IPS-11a (cell line): Measurements from ENCODE around the gene IDI2.
A peak's percentile ranks its signal among the peaks of the same experiment; 100 is the strongest.
"Not testable (repeated sequence)": the region's sequence is repeated elsewhere in the genome, so short reads cannot be mapped to it uniquely, and the experiment has no call there.

ENCODE experiments used
- H3K4me3 ChIP-seq: one replicate; pipeline ENCODE4 v1.5.1; 2013; ENCODE audit warnings: low read depth, low read length, control low read depth

The IDI2 gene

DNA sequence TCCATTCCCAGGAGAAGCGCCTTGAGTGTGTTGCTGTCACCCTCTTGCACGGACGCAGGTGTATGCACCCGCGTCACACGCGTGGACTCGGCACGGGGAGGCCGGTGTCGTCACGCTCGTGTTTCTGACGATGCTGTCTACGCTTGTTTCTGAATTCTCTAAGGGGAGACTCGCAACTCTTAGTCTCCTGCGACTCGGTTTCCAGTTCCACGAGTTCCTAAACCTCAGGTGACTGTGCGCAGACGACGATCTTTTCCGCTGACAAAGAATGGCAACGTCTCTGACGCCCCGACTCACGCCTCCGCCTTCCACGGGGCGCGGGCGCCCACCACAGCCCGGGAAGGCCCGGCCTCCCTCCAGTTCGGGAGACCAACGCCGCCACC lies 22.7 kb upstream of the IDI2 start:
- H3K4me3 ChIP-seq, result peak overlapping the region; percentile 93

DNA sequence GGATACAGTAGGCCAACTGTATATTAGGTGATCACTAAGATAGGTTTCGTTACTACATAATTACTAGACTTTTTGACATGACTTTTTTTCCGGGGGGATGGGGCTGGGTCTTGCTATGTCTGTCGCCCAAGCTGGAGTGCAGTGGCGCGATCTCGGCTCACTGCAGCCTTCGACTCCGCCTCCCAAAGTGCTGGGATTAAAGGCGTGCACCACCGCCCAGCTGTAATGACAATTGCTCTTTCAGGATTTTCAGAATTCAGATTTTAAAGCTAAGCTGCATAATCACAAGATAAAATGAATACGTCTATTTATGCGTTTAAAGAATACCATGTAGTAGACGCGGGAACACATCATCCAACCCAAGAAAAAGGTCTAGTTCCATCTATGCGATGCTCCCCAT lies 22.3 kb upstream of the IDI2 start:
- H3K4me3 ChIP-seq, result peak overlapping the region; percentile 93

DNA sequence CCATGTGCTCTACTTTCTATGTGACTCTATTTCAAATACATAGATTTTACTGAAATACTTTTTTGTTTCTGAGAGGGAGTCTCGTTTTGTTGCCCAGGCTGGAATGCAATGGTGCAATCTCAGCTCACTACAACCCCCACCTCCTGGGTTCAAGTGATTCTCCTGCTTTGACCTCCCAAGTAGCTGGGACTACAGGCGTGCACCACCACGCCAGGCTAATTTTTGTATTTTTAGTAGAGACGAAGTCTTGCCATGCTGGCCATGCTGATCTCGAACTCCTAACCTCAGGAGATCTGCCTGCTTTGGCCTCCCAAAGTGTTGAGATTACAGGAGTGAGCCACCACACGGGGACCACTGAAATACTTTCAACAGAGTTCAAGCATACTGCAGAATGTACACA lies 19.8 kb upstream of the IDI2 start:
- H3K4me3 ChIP-seq, result no peak overlapping the region

DNA sequence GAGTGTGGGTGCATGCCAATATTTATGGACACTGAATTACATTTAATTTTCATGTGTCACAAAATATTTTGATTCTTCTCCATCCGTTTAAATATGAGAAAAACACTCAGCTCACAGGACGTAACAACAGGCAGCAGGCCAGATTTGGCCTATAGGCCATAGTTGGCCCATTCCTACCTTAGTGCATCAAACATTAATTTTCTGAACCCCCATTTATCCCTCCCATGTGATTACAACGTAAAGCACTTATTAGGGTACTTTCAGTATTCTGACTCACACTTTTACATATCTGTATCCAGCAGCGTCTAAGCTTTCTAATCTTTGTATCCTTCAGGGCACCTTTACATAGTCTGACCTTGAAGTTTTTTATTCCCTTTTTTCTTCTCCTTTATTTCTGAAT lies 19.3 kb upstream of the IDI2 start:
- H3K4me3 ChIP-seq, result no peak overlapping the region

DNA sequence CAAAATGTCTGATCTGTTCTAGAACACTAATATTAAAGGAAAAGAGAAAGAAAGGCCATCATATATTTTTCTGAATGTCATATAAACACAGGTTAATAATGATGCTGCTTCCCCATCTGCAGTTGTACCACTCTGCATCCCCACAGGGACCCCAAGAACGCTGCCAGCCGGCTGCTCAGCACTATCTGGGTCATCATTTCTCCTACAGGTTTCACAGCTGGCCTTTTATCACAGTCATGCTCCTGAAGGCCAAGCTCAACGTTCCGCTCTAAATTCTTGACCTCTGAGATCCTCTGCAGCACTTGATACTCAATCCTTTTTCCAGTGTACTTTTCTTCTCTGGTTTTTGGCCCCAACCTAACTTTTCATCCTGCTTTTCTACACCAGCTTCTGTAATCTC lies 18.5 kb upstream of the IDI2 start:
- H3K4me3 ChIP-seq, result no peak overlapping the region

DNA sequence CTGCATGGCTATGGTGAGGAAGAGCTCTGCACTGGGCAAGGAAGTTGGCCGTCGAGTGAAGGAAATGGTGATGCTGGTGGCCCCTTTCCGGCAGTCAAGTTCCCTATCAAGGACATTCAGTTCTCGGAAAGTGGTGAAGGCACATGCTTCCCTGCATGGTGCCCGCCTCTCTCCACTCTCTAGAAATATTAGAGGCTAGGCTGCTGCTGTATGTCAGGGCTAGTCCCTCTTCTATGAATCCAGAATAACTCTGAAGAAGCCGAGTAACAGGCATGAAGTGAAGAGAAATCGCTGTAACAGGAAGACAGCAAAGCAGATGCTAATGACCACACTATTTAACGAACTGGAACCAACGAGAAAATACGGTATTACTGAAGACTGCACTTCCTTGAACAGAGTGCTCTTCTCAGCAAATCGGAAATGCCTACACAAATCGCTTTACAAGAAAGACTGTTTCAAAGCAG lies 17.9 kb upstream of the IDI2 start:
- H3K4me3 ChIP-seq, result no peak overlapping the region

DNA sequence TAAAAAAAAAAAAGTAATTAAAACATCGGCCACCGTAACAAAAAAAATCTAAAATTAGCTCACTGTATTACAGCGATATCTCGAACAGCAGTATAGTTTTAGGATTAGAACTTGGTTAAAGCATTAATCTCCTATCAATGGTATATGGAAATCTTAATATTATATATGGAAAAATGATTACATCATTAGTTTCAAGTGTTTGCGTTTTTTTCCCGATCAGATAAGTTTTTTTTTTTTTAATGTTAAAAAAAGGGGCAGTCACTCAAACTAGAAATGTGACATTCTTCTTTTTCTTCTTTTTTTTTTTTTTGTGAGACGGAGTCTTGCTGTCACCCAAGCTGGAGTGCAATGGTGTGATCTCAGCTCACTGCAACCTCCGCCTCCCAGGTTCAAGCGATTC lies 15.9 kb upstream of the IDI2 start:
- H3K4me3 ChIP-seq, result no peak overlapping the region

DNA sequence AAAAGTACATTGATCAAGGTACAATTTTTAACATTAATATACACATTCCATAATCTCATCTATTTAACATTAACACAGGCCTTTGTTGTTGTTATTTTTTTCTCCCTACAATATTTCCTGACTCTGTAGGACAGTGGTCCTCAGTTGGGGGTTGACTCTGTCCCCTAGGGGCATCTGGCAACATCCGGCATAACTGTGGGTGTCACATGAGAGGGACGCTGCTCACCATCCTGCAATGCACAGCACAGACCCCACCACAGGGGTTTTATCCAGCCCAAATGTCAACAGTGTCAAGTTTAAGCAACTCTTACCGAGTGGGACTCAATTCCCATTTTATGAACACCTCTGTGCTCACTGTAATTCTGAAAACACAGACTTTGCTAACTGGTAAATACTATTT lies 14.5 kb upstream of the IDI2 start:
- H3K4me3 ChIP-seq, result no peak overlapping the region

DNA sequence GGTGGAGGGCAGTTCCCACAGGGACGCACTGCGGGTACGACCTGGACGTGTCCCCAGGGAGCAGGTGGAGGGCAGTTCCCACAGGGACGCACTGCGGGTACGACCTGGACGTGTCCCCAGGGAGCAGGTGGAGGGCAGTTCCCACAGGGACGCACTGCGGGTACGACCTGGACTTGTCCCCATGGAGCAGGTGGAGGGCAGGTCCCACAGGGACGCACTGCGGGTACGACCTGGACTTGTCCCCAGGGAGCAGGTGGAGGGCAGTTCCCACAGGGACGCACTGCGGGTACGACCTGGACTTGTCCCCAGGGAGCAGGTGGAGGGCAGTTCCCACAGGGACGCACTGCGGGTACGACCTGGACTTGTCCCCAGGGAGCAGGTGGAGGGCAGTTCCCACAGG lies 13.1 kb upstream of the IDI2 start:
- H3K4me3 ChIP-seq, result not testable (repeated sequence)

DNA sequence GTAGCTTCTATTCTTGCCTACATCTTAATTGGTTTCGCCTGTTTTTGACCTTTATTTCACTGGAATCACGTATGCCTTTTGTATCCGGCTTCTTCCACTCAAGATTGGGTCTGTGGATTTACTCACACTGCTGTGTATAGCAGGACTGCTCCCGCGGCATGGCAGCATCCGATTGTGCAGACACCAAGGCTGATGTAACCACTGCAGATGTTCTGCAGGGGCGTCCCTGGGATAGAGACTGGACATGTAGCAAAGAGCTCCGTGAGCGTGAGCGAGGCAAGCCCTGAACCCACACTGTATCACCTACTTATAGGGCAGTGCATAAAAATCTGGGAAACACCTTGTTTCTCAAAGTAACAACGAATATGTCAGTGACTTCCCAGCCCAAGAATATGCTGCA lies 11.4 kb upstream of the IDI2 start:
- H3K4me3 ChIP-seq, result no peak overlapping the region

DNA sequence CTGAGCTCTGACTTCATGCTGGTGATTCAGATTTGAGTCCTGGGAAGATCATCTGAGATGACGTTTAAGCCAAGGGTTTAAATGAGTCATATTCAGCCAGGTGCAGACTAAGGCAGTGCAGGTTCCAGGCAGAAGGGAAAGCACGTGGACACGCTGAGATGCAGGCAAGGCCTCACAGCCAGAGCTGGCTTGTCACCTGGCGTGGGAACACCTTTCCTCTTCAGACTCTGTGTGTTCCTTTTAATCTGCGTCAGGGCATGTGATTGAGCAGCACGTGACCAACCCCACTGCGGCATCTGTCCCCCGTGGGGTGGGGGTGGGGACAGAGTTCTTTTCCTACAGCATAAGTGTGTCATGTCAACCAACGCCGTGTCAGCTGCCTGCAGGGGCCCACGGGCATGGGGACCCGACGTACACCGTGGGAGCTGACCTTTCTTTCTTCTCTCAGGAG lies 10.7 kb upstream of the IDI2 start:
- no peak overlapping the region for H3K4me3 ChIP-seq

DNA sequence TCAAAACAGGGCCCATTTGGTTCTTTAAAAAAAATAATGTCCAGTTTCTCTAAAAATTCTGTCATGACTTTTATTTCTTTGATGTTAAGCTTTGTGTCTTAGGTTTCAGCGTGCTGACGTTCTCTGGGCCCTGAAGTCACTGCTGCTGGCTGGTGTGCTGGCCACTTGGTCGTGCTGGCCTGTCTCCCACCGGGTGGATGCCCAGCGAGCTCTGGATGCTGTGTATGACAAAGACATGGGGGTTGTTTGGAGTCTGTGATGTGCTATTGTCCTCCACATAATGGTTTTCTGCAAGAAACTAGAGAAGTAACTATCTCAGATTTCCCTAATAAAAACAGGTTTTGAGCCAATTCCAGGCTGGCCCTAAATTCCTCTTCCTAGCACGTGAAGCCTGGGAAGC lies 9.5 kb upstream of the IDI2 start:
- H3K4me3 ChIP-seq, result no peak overlapping the region

DNA sequence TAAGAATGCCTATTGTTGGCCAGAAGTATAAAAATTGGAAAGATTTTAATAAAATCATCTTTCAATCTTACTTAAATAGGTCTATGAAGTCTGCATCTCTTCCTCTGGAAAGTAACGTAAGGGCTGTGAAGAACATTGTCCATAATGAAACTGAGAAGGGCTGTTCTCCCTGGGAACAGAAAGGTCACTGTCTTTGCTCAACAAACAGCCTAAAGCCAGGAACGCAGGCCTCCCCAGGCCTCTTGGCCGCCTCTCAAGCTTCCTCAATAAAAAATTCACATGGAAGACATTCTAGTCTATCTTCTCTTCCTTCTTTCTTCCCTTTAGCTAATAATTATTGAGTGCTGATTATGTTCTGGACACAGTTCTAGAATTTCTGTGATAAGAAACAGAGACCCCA lies 9.1 kb upstream of the IDI2 start:
- H3K4me3 ChIP-seq, result no peak overlapping the region

DNA sequence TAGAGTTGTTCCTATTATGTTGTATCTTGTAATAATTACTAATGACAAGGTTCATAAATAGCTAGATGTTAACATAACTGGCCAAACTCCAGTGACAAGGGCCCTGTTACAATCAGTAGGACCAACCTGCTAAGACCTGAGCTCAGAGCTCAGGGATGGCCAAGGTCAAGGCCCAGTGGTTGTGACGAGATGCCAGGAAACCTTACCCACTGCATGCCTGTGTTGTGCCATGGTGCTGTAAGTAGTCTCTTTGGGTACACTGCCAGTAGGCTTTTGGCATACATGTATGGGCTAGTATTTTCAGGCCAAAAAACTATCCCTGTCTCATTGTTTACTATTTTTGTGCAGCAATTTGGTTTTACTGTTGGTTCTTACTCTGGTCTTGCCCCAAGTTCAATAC lies 7.9 kb upstream of the IDI2 start:
- H3K4me3 ChIP-seq, result no peak overlapping the region

DNA sequence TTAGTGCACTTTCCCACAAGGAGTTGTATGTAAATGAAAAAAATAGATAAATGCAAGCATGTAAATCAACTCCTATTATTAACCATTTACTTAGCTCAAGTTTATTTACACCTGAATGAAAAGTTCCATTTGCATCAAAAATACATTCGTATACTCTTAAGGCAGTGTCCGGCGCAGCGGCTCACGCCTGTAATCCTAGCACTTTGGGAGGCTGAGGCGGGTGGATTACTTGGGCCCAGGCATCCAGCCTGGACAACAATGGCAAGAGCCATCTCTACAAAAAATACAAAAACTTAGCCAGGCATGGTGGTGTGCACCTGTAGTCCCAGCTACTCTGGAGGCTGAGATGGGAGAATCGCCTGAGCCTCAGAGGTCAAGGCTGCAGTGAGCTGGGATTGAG lies 4.2 kb upstream of the IDI2 start:
- no peak overlapping the region for H3K4me3 ChIP-seq

DNA sequence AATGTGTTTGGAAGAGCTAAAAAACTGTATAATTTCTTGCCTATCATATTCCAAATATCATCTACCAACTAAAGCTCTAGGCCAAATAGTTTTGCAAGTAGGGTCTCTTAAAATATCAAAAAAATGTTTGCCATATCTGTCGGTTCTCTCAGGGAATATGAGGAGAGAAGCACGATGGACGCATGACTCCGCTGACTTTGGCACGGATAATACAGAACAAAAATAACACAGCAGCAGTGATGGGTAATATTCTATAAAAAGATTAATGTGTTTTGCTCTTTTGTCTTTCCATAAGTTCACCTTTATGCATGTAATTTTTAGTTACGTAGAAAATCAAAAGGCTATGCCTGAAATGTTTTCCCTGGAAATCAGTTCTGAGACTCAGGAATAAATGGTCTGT lies 919 bp upstream of the IDI2 start:
- no peak overlapping the region for H3K4me3 ChIP-seq

DNA sequence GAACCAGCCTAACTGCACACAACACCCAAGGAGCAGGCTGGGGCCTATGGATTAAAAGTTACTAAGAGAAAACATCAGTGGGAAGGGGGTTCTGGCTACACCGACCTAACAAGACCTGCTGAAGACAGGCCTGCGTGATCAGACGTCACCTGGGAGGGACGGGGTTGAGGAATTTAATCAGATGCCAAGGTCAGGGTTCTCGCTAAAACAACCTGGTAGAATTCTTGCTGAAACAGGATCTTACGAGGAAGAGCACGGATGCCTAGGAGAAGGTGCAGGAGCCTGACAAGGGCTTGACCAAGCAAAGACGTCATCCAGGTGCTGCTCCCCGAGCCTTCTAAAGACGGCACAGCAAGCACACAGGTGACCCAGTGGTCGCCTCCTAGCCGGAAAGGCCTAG lies 1.6 kb downstream of the IDI2 start:
- H3K4me3 ChIP-seq, result no peak overlapping the region

DNA sequence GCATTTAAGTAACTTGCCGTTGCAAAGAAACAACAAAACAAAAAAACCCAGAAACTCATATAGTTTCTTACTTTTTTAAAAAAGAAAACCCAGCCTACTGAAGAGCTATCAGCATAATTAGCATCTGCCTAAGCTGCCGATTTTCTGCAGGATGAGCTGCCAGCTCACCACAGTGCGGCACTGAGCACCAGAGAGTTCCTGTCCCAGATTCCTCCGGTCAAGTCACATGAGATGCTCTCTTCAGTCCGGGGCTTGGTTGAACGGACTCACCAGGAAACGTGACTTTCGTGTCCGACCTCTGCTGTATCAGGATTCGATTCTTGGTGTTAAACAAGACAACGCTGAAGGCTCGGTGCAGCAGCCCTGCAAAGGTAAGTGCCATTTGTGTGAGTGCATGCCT lies 3.2 kb downstream of the IDI2 start:
- H3K4me3 ChIP-seq, result no peak overlapping the region

DNA sequence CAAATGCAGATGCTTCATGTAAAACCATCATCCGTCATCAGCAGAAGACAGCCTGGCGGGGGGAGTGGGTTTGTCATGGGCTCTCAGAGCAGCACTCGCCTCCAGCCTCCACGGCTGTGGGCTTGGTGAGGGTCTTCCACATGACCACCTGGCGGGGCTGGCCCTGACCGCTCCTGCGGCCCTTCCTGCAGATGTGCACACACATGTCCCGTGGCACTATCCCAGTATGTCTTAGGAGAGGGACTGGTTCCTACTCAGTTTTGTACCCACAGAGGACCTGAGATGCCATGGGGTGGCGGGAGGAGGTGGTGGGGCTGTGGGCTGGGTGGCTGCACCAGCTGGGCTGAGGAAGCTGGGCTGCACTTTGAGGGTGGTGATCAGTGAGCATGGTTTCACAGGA lies 4.7 kb downstream of the IDI2 start:
- no peak overlapping the region for H3K4me3 ChIP-seq

DNA sequence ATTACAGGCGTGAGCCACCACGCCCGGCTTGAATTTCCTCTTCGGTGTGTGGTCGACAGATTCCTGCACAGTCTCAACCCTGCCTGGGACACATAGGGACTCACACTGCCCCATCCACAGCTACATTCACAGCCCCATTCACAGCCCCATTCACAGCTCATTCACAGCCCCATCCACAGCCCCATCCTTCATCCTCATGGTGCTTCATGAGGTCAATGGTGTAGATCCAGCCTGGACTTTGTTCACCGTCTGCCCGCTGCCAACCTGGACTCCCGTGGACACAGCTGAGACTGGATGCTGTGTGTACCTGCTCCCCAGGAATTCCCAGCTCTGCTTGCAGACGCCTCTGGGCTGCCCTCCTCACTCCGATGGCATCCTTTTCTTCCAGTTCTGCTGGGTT lies 5.2 kb downstream of the IDI2 start:
- H3K4me3 ChIP-seq, result no peak overlapping the region

DNA sequence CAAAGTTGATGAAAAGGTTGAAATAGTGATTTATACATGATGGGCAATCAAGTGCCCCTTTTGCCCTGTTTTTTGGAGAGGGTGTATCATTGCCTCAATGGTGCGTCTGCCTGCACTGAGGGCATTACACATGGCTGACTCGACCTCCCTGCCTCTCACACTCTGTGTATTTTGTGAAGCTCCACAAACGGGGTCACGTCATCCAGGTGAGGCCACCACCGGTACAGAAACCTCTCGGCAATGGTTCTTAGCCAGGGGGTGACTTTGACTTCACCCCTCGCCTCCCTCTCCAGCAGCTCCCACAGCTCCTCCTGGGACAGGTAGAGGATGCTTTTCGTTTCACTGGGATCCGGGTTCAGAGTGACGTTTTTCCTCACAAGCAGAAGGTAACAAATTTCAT lies 6.3 kb downstream of the IDI2 start:
- no peak overlapping the region for H3K4me3 ChIP-seq

DNA sequence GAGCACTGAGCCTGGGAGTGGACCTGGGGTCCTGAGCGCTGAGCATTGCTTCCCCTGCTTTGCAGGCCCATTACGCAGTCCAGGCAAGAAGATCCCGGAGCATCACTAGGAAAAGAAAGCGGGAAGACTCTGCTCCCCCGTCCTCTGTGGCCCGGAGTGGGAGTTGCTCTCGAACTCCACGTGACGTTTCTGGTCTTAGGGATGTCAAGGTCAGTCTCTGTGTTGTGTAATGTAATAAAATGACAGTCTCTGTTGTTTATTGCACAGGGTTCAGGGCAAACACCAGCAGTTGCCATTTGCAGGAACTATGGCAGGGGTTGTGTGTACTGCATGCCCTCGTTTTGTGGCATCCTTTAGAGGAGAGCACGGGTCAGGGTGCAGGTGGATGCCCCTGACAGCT lies 10.0 kb downstream of the IDI2 start:
- no peak overlapping the region for H3K4me3 ChIP-seq

DNA sequence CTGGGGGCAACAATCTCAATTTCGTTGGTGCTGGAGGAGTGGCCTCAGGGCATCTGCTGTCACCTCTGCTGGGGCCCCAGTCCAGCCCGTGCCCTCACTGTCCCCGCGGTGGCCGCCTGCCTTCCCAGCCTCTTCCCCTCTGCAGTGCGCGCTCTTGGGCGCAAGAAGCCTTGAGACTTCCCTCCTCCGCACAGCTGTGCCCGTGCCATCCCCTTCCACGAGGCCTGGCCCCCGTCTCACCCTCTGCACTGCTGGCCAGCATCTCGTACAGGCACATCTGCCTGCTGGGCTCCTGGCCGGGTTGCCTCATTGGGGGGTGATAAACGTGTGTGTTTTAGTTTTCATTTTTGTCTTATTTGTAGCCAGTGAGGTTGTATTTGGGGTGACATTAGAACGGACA lies 14.0 kb downstream of the IDI2 start:
- no peak overlapping the region for H3K4me3 ChIP-seq

DNA sequence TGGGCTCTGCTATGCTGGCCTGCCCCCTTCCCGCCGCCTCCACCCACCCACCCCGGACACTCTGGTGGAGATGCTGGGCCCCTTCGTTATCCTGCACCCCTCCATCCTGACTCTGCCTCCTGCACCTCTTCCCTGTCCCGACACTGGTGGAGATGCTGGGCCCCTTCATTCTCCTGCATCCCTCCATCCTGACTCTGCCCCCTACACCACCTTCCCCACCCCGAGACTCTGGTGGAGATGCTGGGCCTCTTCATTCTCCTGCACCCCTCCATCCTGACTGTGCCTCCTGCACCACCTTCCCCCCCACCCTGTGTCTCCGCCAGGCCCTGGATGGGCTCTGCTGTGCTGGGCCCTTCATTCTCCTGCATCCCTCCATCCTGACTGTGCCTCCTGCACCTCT lies 15.0 kb downstream of the IDI2 start:
- no peak overlapping the region for H3K4me3 ChIP-seq
